PC-3 (cell line): ENCODE data around the gene FRMD6. TPM values are rescaled to one million over a fixed set of nuclear protein-coding genes. Genes with fewer than 3 reads are reported as not detected.

Experiments used
- ATAC-seq: fragments of 200-7000 bp; cut with Tn5 transposase; 2 replicates; pipeline ENCODE4 v1.9.1; 2020; ENCODE audit warnings: mild to moderate bottlenecking, moderate library complexity
- BruUV-seq: library from RNA; stranded (reverse); fragments of 400-500 nt; replicated peaks from 2 replicates; lab custom pipeline; 2021; lab: Mats Ljungman, UMichigan
- CTCF ChIA-PET: fragments of 300-600 bp; sonication (Branson Sonifier 250); formaldehyde crosslinking; loops from one replicate; lab custom pipeline; 2022; ENCODE audit warnings: antibody characterized with exemption; lab: Charles Lee
- POLR2A ChIA-PET: fragments of 300-600 bp; sonication (Branson Sonifier 250); formaldehyde crosslinking; loops from one replicate; lab custom pipeline; 2022; ENCODE audit warnings: antibody characterized with exemption; ENCODE audit not compliant: unreplicated experiment; lab: Charles Lee
- DNase-seq: peaks from one replicate; pipeline ENCODE4 v3.0.0-alpha.2; 2015
- H2AFZ ChIP-seq: fragments of 300-600 bp; sonication (generic); 2 replicates; pipeline ENCODE4 v1.6.0; 2016; ENCODE audit warnings: antibody characterized with exemption, low read length
- H3F3A ChIP-seq: fragments of 300-600 bp; sonication (generic); one replicate; pipeline ENCODE4 v1.6.0; 2017; ENCODE audit warnings: antibody characterized with exemption, low read length, control low read depth, mild to moderate bottlenecking; ENCODE audit not compliant: unreplicated experiment
- H3K27ac ChIP-seq: fragments of 300-600 bp; sonication (generic); 2 replicates; pipeline ENCODE4 v1.5.1; 2016; ENCODE audit warnings: mild to moderate bottlenecking, low read length
- H3K27me3 ChIP-seq: fragments of 300-600 bp; sonication (generic); 2 replicates; pipeline ENCODE4 v1.6.1; 2016; ENCODE audit warnings: low read length, mixed read lengths
- H3K36me3 ChIP-seq: fragments of 300-600 bp; sonication (generic); 2 replicates; pipeline ENCODE4 v1.6.1; 2016; ENCODE audit warnings: low read depth, mixed run types, low read length, mixed read lengths
- H3K4me1 ChIP-seq: fragments of 300-600 bp; sonication (generic); 2 replicates; pipeline ENCODE4 v1.5.1; 2016; ENCODE audit warnings: low read length; ENCODE audit not compliant: insufficient read depth
- H3K4me2 ChIP-seq: fragments of 300-600 bp; sonication (generic); 2 replicates; pipeline ENCODE4 v1.6.0; 2016; ENCODE audit warnings: low read length
- H3K4me3 ChIP-seq: fragments of 300-600 bp; sonication (generic); 2 replicates; pipeline ENCODE4 v1.5.1; 2016; ENCODE audit warnings: mild to moderate bottlenecking, low read length, mixed read lengths
- H3K79me2 ChIP-seq: fragments of 300-600 bp; sonication (generic); 2 replicates; pipeline ENCODE4 v1.6.1; 2017; ENCODE audit warnings: low read length, mixed read lengths
- H3K9ac ChIP-seq: fragments of 300-600 bp; sonication (generic); 2 replicates; pipeline ENCODE4 v1.6.0; 2016; ENCODE audit warnings: mild to moderate bottlenecking, low read length
- H3K9me2 ChIP-seq: fragments of 300-600 bp; sonication (generic); replicated peaks from 2 replicates; pipeline ENCODE4 v1.6.1; 2016; ENCODE audit warnings: mixed run types, low read length, mixed read lengths
- H3K9me3 ChIP-seq: fragments of 300-600 bp; sonication (generic); 2 replicates; pipeline ENCODE4 v1.6.1; 2016; ENCODE audit warnings: low read length, mixed read lengths
- H4K20me1 ChIP-seq: fragments of 300-600 bp; sonication (generic); 2 replicates; pipeline ENCODE4 v1.6.1; 2016; ENCODE audit warnings: low read length, mixed read lengths
- CTCF ChIP-seq: fragments of 300-600 bp; sonication (generic); conservative IDR thresholded peaks from 2 replicates; pipeline ENCODE4 v1.5.1; 2017; ENCODE audit warnings: antibody characterized with exemption, low read depth, mild to moderate bottlenecking, low read length
- EZH2 ChIP-seq: fragments of 300-600 bp; sonication (generic); IDR thresholded peaks from one replicate; pipeline ENCODE4 v1.6.1; 2017; ENCODE audit warnings: antibody characterized with exemption, mild to moderate bottlenecking, low read length; ENCODE audit not compliant: unreplicated experiment
- EZH2phosphoT487 ChIP-seq: fragments of 300-600 bp; sonication (generic); IDR thresholded peaks from 2 replicates; pipeline ENCODE4 v1.6.1; 2018; ENCODE audit warnings: mild to moderate bottlenecking, antibody characterized with exemption, low read length, borderline replicate concordance
- intact Hi-C: fragments of 100-400 bp; cut with micrococcal nuclease; formaldehyde crosslinking; loops from 2 replicates; pipeline ENCODE4 v1.9.0; 2023
- total RNA-seq: library from RNA; depleted of rRNA; stranded (reverse); fragments of >200 nt; gene quantifications from 2 replicates; pipeline ENCODE4 v1.2.3, GENCODE V29; 2014

Gene FRMD6
- total RNA-seq, 1 experiment from 2014 or later: 103 TPM

- Histone ChIP-seq H3K79me2 (peaks cover 100% of the 10 kb centered on the region), H3F3A (no peaks in the 10 kb centered on the region), H3K9ac (no peak overlapping the region), H4K20me1 (peaks cover 21% of the 10 kb centered on the region; the same call in 1 of the 2 replicates), H2AFZ (no peak overlapping the region), H3K9me3 (no peaks in the 10 kb centered on the region), H3K4me3 (no peak overlapping the region), H3K9me2 (no peaks in the 10 kb centered on the region), H3K27me3 (no peaks in the 10 kb centered on the region), H3K27ac (no peak overlapping the region), H3K36me3 (peaks cover 35% of the 10 kb centered on the region), H3K4me1 (no peaks in the 10 kb centered on the region), H3K4me2 (no peak overlapping the region)
- no peak for DNase-seq
- ATAC-seq: no peak
- intact Hi-C loops: no loop called here
- ChIA-PET POLR2A (no interaction called here), CTCF (no interaction called here)
- no TSS peak for BruUV-seq
- TF ChIP-seq CTCF (no peak), EZH2 (no peak), EZH2phosphoT487 (no peak)
These were observed 14.4 kb downstream of the FRMD6 start for GRCh38 chr14:51666070-51666469.

- Histone ChIP-seq H3K27me3 (no peaks in the 10 kb centered on the region), H3K9me2 (no peaks in the 10 kb centered on the region), H3K27ac (no peak overlapping the region), H3K36me3 (peaks cover 30% of the 10 kb centered on the region), H2AFZ (no peak overlapping the region), H3K79me2 (peaks cover 100% of the 10 kb centered on the region), H4K20me1 (peaks cover 21% of the 10 kb centered on the region; the same call in 1 of the 2 replicates), H3F3A (no peaks in the 10 kb centered on the region), H3K9me3 (no peaks in the 10 kb centered on the region), H3K4me1 (no peaks in the 10 kb centered on the region), H3K4me3 (no peak overlapping the region), H3K4me2 (no peak overlapping the region), H3K9ac (no peak overlapping the region)
- no peak for TF ChIP-seq EZH2phosphoT487
- no peak for TF ChIP-seq EZH2
- no peak for TF ChIP-seq CTCF
- DNase-seq (no peak), ATAC-seq (no peak)
- ChIA-PET CTCF (no interaction called here), POLR2A (interaction anchor here (0.6 kb wide), 1 partner anchor 479 kb away, joined by 5 read pairs; no protein-coding TSS in a partner anchor)
- no TSS peak for BruUV-seq
- intact Hi-C loops: no loop called here
These were observed 15.1 kb downstream of the FRMD6 start for GRCh38 chr14:51666826-51667225.

GRCh38 chr14:51668870-51669269, 17.2 kb downstream of the FRMD6 start:
- ChIA-PET POLR2A (interaction anchor here (0.6 kb wide), 1 partner anchor 205 kb away, joined by 3 read pairs; no protein-coding TSS in a partner anchor), CTCF (no interaction called here)
- Histone ChIP-seq H3K27ac (no peak overlapping the region), H3F3A (no peaks in the 10 kb centered on the region), H2AFZ (no peak overlapping the region), H3K4me2 (no peak overlapping the region), H3K27me3 (no peaks in the 10 kb centered on the region), H3K4me3 (no peak overlapping the region), H3K9me3 (no peaks in the 10 kb centered on the region), H3K36me3 (peaks cover 23% of the 10 kb centered on the region), H4K20me1 (0 out of 2 replicates have a peak, but pooled peaks cover 21% of the 10 kb centered on the region), H3K9me2 (no peaks in the 10 kb centered on the region), H3K79me2 (peaks cover 100% of the 10 kb centered on the region), H3K9ac (no peak overlapping the region), H3K4me1 (0 out of 2 replicates have a peak, but pooled peaks cover under 1% of the 10 kb centered on the region)
- TF ChIP-seq EZH2 (no peak), EZH2phosphoT487 (no peak), CTCF (no peak)
- BruUV-seq: no TSS peak
- no peak for ATAC-seq
- intact Hi-C loops: no loop called here
- DNase-seq: no peak
